ENCODE data around the gene PLEKHB2. TPM values are rescaled to one million over a fixed set of nuclear protein-coding genes. Genes with fewer than 3 reads are reported as not detected.

PLEKHB2 gene
- total and polyA plus RNA-seq, 2 donors (not counting 1 experiment from before 2014, with no cell fraction given): 16.3 to 39.5 TPM

- TF ChIP-seq, protein P1, sequence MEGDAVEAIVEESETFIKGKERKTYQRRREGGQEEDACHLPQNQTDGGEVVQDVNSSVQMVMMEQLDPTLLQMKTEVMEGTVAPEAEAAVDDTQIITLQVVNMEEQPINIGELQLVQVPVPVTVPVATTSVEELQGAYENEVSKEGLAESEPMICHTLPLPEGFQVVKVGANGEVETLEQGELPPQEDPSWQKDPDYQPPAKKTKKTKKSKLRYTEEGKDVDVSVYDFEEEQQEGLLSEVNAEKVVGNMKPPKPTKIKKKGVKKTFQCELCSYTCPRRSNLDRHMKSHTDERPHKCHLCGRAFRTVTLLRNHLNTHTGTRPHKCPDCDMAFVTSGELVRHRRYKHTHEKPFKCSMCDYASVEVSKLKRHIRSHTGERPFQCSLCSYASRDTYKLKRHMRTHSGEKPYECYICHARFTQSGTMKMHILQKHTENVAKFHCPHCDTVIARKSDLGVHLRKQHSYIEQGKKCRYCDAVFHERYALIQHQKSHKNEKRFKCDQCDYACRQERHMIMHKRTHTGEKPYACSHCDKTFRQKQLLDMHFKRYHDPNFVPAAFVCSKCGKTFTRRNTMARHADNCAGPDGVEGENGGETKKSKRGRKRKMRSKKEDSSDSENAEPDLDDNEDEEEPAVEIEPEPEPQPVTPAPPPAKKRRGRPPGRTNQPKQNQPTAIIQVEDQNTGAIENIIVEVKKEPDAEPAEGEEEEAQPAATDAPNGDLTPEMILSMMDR (IDR thresholded peaks at IDR 0.05): no peak
- TF ChIP-seq EZH2 (IDR thresholded peaks at IDR 0.05; ENCODE audit: borderline replicate concordance, insufficient read depth, low read depth, low read length, poor library complexity, severe bottlenecking): no peak
- WGBS (ENCODE audit: insufficient coverage): 100% methylated on average over 3 of the region's 5 CpGs
Observed at GRCh38 chr2:131126436-131126835, 21.3 kb downstream of the PLEKHB2 start.

GRCh38 chr2:131127076-131127475, 21.9 kb downstream of the PLEKHB2 start:
- DNase-seq: no peak
- Histone ChIP-seq H3K9ac (ENCODE audit: low read length) (no peak overlapping the region), H3K4me3 (ENCODE audit: control extremely low read depth in 1 of 5, extremely low read depth in 1 of 5, insufficient read depth in 1 of 5, low read depth in 2 of 5, low read length in 4 of 5) (no peak overlapping the region), H2AFZ (ENCODE audit: insufficient read depth, low read depth, low read length, poor library complexity, severe bottlenecking) (no peak overlapping the region), H3K36me3 (replicated peaks in 1 of 2; ENCODE audit: control extremely low read depth in 1 of 2, control insufficient read depth in 1 of 2, extremely low read depth in 1 of 2, insufficient read depth in 2 of 2, low read length in 1 of 2) (peaks cover 28 to 73% of the 10 kb centered on the region in 2 experiments), H3K79me2 (ENCODE audit: control insufficient read depth, insufficient read depth, low read length) (peaks cover 12% of the 10 kb centered on the region), H3K4me1 (ENCODE audit: control insufficient read depth in 2 of 2, insufficient read depth in 2 of 2, low read length in 2 of 2) (no peaks in the 10 kb centered on the region), H3K9me3 (ENCODE audit: control extremely low read depth in 1 of 3, control insufficient read depth in 2 of 3, insufficient read depth in 1 of 3, low read length in 2 of 3) (peaks cover 0 to 4% (median 0%) of the 10 kb centered on the region in 3 donors), H3K27ac (ENCODE audit: low read length in 2 of 2) (no peak overlapping the region), H4K20me1 (ENCODE audit: control insufficient read depth, insufficient read depth, low read length, poor library complexity, severe bottlenecking) (peaks cover 18% of the 10 kb centered on the region), H3K4me2 (replicated peaks; ENCODE audit: low read depth, low read length, poor library complexity, severe bottlenecking) (no peak overlapping the region), H3K27me3 (replicated peaks in 1 of 4; ENCODE audit: control extremely low read depth in 1 of 4, control insufficient read depth in 3 of 4, insufficient read depth in 4 of 4, low read length in 3 of 4) (no peaks in the 10 kb centered on the region)
- H3K9me3 Mint-ChIP-seq (ENCODE audit: insufficient read depth): no peaks in the 10 kb centered on the region
- WGBS (ENCODE audit: insufficient coverage): 86% methylated on average over 2 of the region's 3 CpGs
- CTCF ChIA-PET: no interaction called here
- TF ChIP-seq, protein P1 (IDR thresholded peaks at IDR 0.05): no peak
- TF ChIP-seq EZH2 (IDR thresholded peaks at IDR 0.05; ENCODE audit: borderline replicate concordance, insufficient read depth, low read depth, low read length, poor library complexity, severe bottlenecking): no peak
- no peak overlapping the region for H3K4me3 Mint-ChIP-seq
- POLR2A ChIA-PET: no interaction called here
- ATAC-seq (ENCODE audit: low read depth): no peak
- H3K27me3 Mint-ChIP-seq: no peaks in the 10 kb centered on the region
- no peak overlapping the region for H3K27ac Mint-ChIP-seq
- intact Hi-C loops (cut with micrococcal nuclease): no loop called here
- no peaks in the 10 kb centered on the region for H3K4me1 Mint-ChIP-seq

More at GRCh38 chr2:131126436-131126835, 21.3 kb downstream of the PLEKHB2 start:
- H4K20me1 ChIP-seq (ENCODE audit: control insufficient read depth, insufficient read depth, low read length, poor library complexity, severe bottlenecking): peaks cover 18% of the 10 kb centered on the region
- no peaks in the 10 kb centered on the region for H3K27me3 ChIP-seq (replicated peaks in 1 of 4; ENCODE audit: control extremely low read depth in 1 of 4, control insufficient read depth in 3 of 4, insufficient read depth in 4 of 4, low read length in 3 of 4)
- H3K4me2 ChIP-seq (replicated peaks; ENCODE audit: low read depth, low read length, poor library complexity, severe bottlenecking): no peak overlapping the region
- H3K4me1 ChIP-seq (ENCODE audit: control insufficient read depth in 2 of 2, insufficient read depth in 2 of 2, low read length in 2 of 2): no peaks in the 10 kb centered on the region
- H3K36me3 ChIP-seq (replicated peaks in 1 of 2; ENCODE audit: control extremely low read depth in 1 of 2, control insufficient read depth in 1 of 2, extremely low read depth in 1 of 2, insufficient read depth in 2 of 2, low read length in 1 of 2): peaks cover 27 to 76% of the 10 kb centered on the region in 2 experiments
- H3K27ac ChIP-seq (ENCODE audit: low read length in 2 of 2): no peak overlapping the region
- Mint-ChIP-seq H3K9me3 (ENCODE audit: insufficient read depth) (no peaks in the 10 kb centered on the region), H3K4me3 (no peak overlapping the region), H3K27me3 (no peaks in the 10 kb centered on the region), H3K4me1 (no peaks in the 10 kb centered on the region), H3K27ac (no peak overlapping the region)
- H3K9me3 ChIP-seq (ENCODE audit: control extremely low read depth in 1 of 3, control insufficient read depth in 2 of 3, insufficient read depth in 1 of 3, low read length in 2 of 3): peaks cover 0 to 4% (median 0%) of the 10 kb centered on the region in 3 donors
- H3K9ac ChIP-seq (ENCODE audit: low read length): no peak overlapping the region
- H3K79me2 ChIP-seq (ENCODE audit: control insufficient read depth, insufficient read depth, low read length): peaks cover 15% of the 10 kb centered on the region
- intact Hi-C loops (cut with micrococcal nuclease): no loop called here
- ChIA-PET CTCF (no interaction called here), POLR2A (no interaction called here)
- no peak overlapping the region for H2AFZ ChIP-seq (ENCODE audit: insufficient read depth, low read depth, low read length, poor library complexity, severe bottlenecking)
- no peak overlapping the region for H3K4me3 ChIP-seq (ENCODE audit: control extremely low read depth in 1 of 5, extremely low read depth in 1 of 5, insufficient read depth in 1 of 5, low read depth in 2 of 5, low read length in 4 of 5)
- DNase-seq (no peak), ATAC-seq (ENCODE audit: low read depth) (no peak)

All from B cell (primary cell).